B cell (primary cell): ENCODE results near the gene ACY1. TPM values are rescaled to one million over a fixed set of nuclear protein-coding genes. Genes with fewer than 3 reads are reported as not detected.

Experiments used
- ATAC-seq: fragments of 200-7000 bp; cut with Tn5 transposase; one replicate; pipeline ENCODE4 v1.10.0; 2021; ENCODE audit warnings: low read depth, mild to moderate bottlenecking, moderate number of reproducible peaks, moderate library complexity
- CTCF ChIA-PET: fragments of 350-600 bp; sonication (Branson Sonifier 250); formaldehyde crosslinking; loops from one replicate; lab custom pipeline; 2021; ENCODE audit warnings: antibody characterized with exemption, inconsistent platforms; lab: Charles Lee
- POLR2A ChIA-PET: fragments of 350-600 bp; sonication (Branson Sonifier 250); formaldehyde crosslinking; loops from one replicate; lab custom pipeline; 2021; ENCODE audit warnings: antibody characterized with exemption; lab: Charles Lee
- DNase-seq: peaks from one replicate; pipeline ENCODE4 v3.0.0; 2013
- H2AFZ ChIP-seq: 2 replicates; pipeline ENCODE4 v1.6.1; 2012; ENCODE audit warnings: mild to moderate bottlenecking, low read depth, low read length; ENCODE audit not compliant: insufficient read depth, poor library complexity, severe bottlenecking
- H3K27ac ChIP-seq, 2 donors: 1 replicate in 1 of 2; 2 replicates in 1 of 2; pipeline ENCODE4 v1.5.1; 2012 to 2013; ENCODE audit warnings: low read length in 2 of 2, mild to moderate bottlenecking in 2 of 2, moderate library complexity in 1 of 2
- H3K27me3 ChIP-seq, 4 experiments: fragments of 200-600 bp in 1 of 4; sonication (generic) in 1 of 4; replicated peaks in 1 of 4; 1 replicate in 2 of 4; 2 replicates in 2 of 4; pipeline versions ENCODE4 v1.6.1 to v1.7.0; 2013 to 2016; ENCODE audit warnings: low read length in 3 of 4, mild to moderate bottlenecking in 2 of 4, mixed read lengths in 1 of 4, moderate library complexity in 1 of 4; ENCODE audit not compliant: insufficient read depth in 4 of 4, control insufficient read depth in 3 of 4; ENCODE audit errors: control extremely low read depth in 1 of 4
- H3K36me3 ChIP-seq, 2 experiments: replicated peaks in 1 of 2; 1 replicate in 1 of 2; 2 replicates in 1 of 2; pipeline versions ENCODE4 v1.6.1 to v1.7.1; 2013; ENCODE audit warnings: low read length in 1 of 2; ENCODE audit not compliant: insufficient read depth in 2 of 2, control insufficient read depth in 1 of 2; ENCODE audit errors: control extremely low read depth in 1 of 2, extremely low read depth in 1 of 2
- H3K4me1 ChIP-seq, 2 donors: fragments of 200-600 bp in 1 of 2; sonication (generic) in 1 of 2; 1 replicate in 1 of 2; 2 replicates in 1 of 2; pipeline versions ENCODE4 v1.5.1 to v1.6.1; 2013 to 2017; ENCODE audit warnings: low read length in 2 of 2; ENCODE audit not compliant: control insufficient read depth in 2 of 2, insufficient read depth in 2 of 2
- H3K4me2 ChIP-seq: replicated peaks from 2 replicates; pipeline ENCODE3; 2012; ENCODE audit warnings: mild to moderate bottlenecking, low read depth, low read length; ENCODE audit not compliant: poor library complexity, severe bottlenecking
- H3K4me3 ChIP-seq, 5 experiments: fragments of 200-600 bp in 1 of 5; sonication (generic) in 1 of 5; 1 replicate in 3 of 5; 2 replicates in 2 of 5; pipeline versions ENCODE4 v1.5.1 to v1.7.0; 2011 to 2016; ENCODE audit warnings: low read length in 4 of 5, mild to moderate bottlenecking in 4 of 5, low read depth in 2 of 5, control low read depth in 1 of 5, moderate library complexity in 1 of 5; ENCODE audit not compliant: insufficient read depth in 1 of 5; ENCODE audit errors: control extremely low read depth in 1 of 5, extremely low read depth in 1 of 5
- H3K79me2 ChIP-seq: fragments of 200-600 bp; sonication (generic); one replicate; pipeline ENCODE4 v1.6.0; 2016; ENCODE audit warnings: low read length; ENCODE audit not compliant: control insufficient read depth, insufficient read depth
- H3K9ac ChIP-seq: fragments of 200-600 bp; sonication (generic); 2 replicates; pipeline ENCODE4 v1.6.1; 2017; ENCODE audit warnings: mild to moderate bottlenecking, low read length, moderate library complexity
- H3K9me3 ChIP-seq, 3 donors: one replicate each; pipeline versions ENCODE4 v1.6.1 to v1.7.1; 2013; ENCODE audit warnings: low read length in 2 of 3; ENCODE audit not compliant: control insufficient read depth in 2 of 3, insufficient read depth in 1 of 3; ENCODE audit errors: control extremely low read depth in 1 of 3
- H4K20me1 ChIP-seq: 2 replicates; pipeline ENCODE4 v1.6.0; 2012; ENCODE audit warnings: mild to moderate bottlenecking, low read length; ENCODE audit not compliant: insufficient read depth, control insufficient read depth, poor library complexity, severe bottlenecking
- H3K27ac Mint-ChIP-seq: one replicate; pipeline ENCODE4 v1.8.0; 2021; ENCODE audit warnings: mixed read lengths
- H3K27me3 Mint-ChIP-seq: one replicate; pipeline ENCODE4 v1.8.0; 2021; ENCODE audit warnings: mixed read lengths
- H3K4me1 Mint-ChIP-seq: one replicate; pipeline ENCODE4 v1.8.0; 2021; ENCODE audit warnings: mixed read lengths
- H3K4me3 Mint-ChIP-seq: one replicate; pipeline ENCODE4 v1.8.0; 2021; ENCODE audit warnings: mixed read lengths
- H3K9me3 Mint-ChIP-seq: one replicate; pipeline ENCODE4 v1.8.0; 2022; ENCODE audit warnings: mixed read lengths; ENCODE audit not compliant: insufficient read depth
- CTCF ChIP-seq: fragments of 200-600 bp; IDR thresholded peaks from one replicate; pipeline ENCODE4 v1.8.0; 2022; ENCODE audit warnings: antibody characterized with exemption, mild to moderate bottlenecking
- EZH2 ChIP-seq: IDR thresholded peaks from 2 replicates; pipeline ENCODE4 v1.6.1; 2012; ENCODE audit warnings: borderline replicate concordance, low read depth, mild to moderate bottlenecking, moderate library complexity, low read length; ENCODE audit not compliant: insufficient read depth, poor library complexity, severe bottlenecking
- WGBS: methylation state at CpG from one replicate; pipeline ENCODE4 v1.1.5; 2013; ENCODE audit warnings: missing lambda C conversion rate; ENCODE audit not compliant: insufficient coverage; 5-methylcytosine and 5-hydroxymethylcytosine counted together
- intact Hi-C: fragments of 100-400 bp; cut with micrococcal nuclease; formaldehyde crosslinking; loops from one replicate; pipeline ENCODE4 v1.10.0; 2022
- polyA plus RNA-seq: library from polyadenylated mRNA; depleted of rRNA; stranded (reverse); fragments of >200 nt; gene quantifications from 2 replicates; pipeline ENCODE4 v1.2.3, GENCODE V29; 2012
- total RNA-seq, 2 donors: library from RNA; stranded (reverse); fragments of 120-200 nt in 1 of 2; gene quantifications; 1 replicate in 1 of 2; 2 replicates in 1 of 2; pipeline versions ENCODE4 v1.2.3 to v1.2.4, GENCODE V29; 2013 to 2022

The ACY1 gene
- total and polyA plus RNA-seq, 2 donors (not counting 1 experiment from before 2014, with no cell fraction given) = 14.6 to 26.2 TPM

GRCh38 chr3:51997172-51997571 is 13.8 kb downstream of the ACY1 start:
- no peak for DNase-seq
- Histone ChIP-seq H3K4me1 (peaks cover 19 to 27% of the 10 kb centered on the region in 2 donors), H3K9ac (no peak overlapping the region), H2AFZ (no peak overlapping the region), H3K4me2 (no peak overlapping the region), H3K79me2 (peaks cover 17% of the 10 kb centered on the region), H3K36me3 (peaks cover 0 to 17% of the 10 kb centered on the region in 2 experiments), H3K4me3 (no peak overlapping the region), H4K20me1 (peaks cover 29% of the 10 kb centered on the region), H3K27ac (no peak overlapping the region), H3K27me3 (no peaks in the 10 kb centered on the region), H3K9me3 (no peaks in the 10 kb centered on the region)
- 56% methylated on average over 2 of the region's 2 CpGs for WGBS
- no peaks in the 10 kb centered on the region for H3K9me3 Mint-ChIP-seq
- POLR2A ChIA-PET = no interaction called here
- intact Hi-C loops = loop anchor here (5.0 kb wide), 1 partner anchor 280 kb away; the partner anchor contains the start of gene WDR82
- no peak overlapping the region for H3K27ac Mint-ChIP-seq
- TF ChIP-seq CTCF = no peak
- no peak for TF ChIP-seq EZH2
- peaks cover 33% of the 10 kb centered on the region for H3K4me1 Mint-ChIP-seq
- H3K27me3 Mint-ChIP-seq = peaks cover 6% of the 10 kb centered on the region
- H3K4me3 Mint-ChIP-seq = peak overlapping the region; percentile 54
- CTCF ChIA-PET = interaction anchor here (1.0 to 2.1 kb wide), 5 partner anchors 56 to 224 kb away, joined by 3 to 8 read pairs (median 4); partner anchors contain the start of gene DUSP7
- ATAC-seq = no peak

DNA sequence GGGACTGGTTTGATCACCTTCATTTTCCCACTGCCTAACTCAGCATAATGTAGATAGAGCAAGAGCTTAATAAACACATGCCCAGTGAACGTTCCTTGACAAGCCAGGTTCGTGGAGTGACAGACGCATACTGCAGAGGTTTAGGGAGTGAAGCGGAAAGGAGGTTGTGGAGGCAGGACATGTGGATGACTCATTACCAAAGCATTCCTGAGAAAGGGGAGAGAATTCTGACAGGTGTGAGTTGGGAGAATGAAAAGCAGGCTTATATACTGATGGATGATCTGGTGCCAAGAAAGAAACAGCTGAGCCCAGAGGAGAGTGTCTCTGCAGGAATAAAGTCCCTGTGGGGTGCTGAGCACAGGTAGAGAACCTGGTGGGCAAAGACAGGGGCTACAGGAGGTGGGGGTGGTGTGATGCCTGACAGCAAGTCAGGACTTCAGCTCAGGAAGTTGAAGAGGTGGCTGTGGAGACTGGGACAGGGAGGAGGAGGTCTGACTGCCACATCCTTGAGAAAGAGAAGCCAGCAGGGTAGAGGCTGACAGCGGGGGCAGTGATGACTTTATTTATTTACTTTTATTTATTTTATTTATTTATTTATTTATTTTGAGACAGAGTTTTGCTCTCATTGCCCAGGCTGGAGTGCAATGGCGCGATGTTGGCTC is 14.7 kb downstream of the ACY1 start:
- ChIA-PET CTCF (interaction anchor here (0.9 to 2.1 kb wide), 9 partner anchors 55 to 449 kb away, joined by 3 to 8 read pairs (median 4); partner anchors contain the start of gene DUSP7), POLR2A (no interaction called here)
- peaks cover 6% of the 10 kb centered on the region for H3K27me3 Mint-ChIP-seq
- 85% methylated on average over 5 of the region's 7 CpGs for WGBS
- H3K9me3 ChIP-seq = no peaks in the 10 kb centered on the region
- no peaks in the 10 kb centered on the region for H3K9me3 Mint-ChIP-seq
- peaks cover 22% of the 10 kb centered on the region for H4K20me1 ChIP-seq
- no peak overlapping the region for H3K27ac Mint-ChIP-seq
- no peak for DNase-seq
- H3K4me3 ChIP-seq = no peak overlapping the region
- H3K79me2 ChIP-seq = peaks cover 17% of the 10 kb centered on the region
- H3K9ac ChIP-seq = no peak overlapping the region
- intact Hi-C loops = loop anchor here (5.0 kb wide), 1 partner anchor 279 kb away; the partner anchor contains the start of gene WDR82
- H3K4me1 Mint-ChIP-seq = peaks cover 28% of the 10 kb centered on the region
- no peak overlapping the region for H2AFZ ChIP-seq
- H3K27me3 ChIP-seq = no peaks in the 10 kb centered on the region
- H3K27ac ChIP-seq = no peak overlapping the region
- TF ChIP-seq CTCF = no peak
- TF ChIP-seq EZH2 = no peak
- no peak for ATAC-seq
- H3K36me3 ChIP-seq = peaks cover 0 to 11% of the 10 kb centered on the region in 2 experiments
- H3K4me3 Mint-ChIP-seq = no peak overlapping the region
- H3K4me1 ChIP-seq = peaks cover 19 to 27% of the 10 kb centered on the region in 2 donors
- H3K4me2 ChIP-seq = no peak overlapping the region
